T-helper 1 cell treated with Interleukin-12 subunit alpha and Interleukin-12 subunit beta and Interleukin-4 antibody, amounts not matched to agents 30 ng/mL and 1 ng/mL, for 36 hours (primary cell): ENCODE data around the gene CENPVL2. TPM values are rescaled to one million over a fixed set of nuclear protein-coding genes. Genes with fewer than 3 reads are reported as not detected.
"Not testable (repeated sequence)": the region's sequence is repeated elsewhere in the genome, so short reads cannot be mapped to it uniquely, and the experiment has no call there.

Experiments
- intact Hi-C: fragments of 100-400 bp; cut with micrococcal nuclease; formaldehyde crosslinking; loops from one replicate; pipeline ENCODE4 v1.15.1; 2024
- total RNA-seq: library from RNA; stranded (reverse); gene quantifications from 2 replicates; pipeline ENCODE4 v1.2.3, GENCODE V29; 2022

The CENPVL2 gene
- not detected in 2 replicates for total RNA-seq

DNA sequence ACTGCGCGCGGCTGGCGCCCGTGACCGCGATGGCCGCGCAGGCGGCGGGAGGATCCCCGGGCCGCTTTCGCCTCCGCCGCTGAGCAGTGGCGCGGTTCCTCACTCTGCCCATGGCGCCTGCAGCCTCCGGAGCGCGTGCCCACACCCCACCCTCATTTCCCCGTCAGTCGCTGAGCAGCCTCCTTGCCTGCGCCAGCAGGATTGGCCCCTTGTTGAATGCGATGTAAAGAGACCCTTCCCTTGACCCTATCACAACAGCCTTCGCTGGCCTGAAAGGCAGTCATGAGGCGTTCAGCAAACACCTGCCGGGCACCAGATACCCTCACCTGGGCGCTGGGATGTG lies at the start of gene CENPVL2:
TSS of gene CENPVL2 (minus strand) at position 112 of the 343 bp plus-strand sequence. CDS start at position 112, 0 bp downstream.
- intact Hi-C loops = not testable (repeated sequence)

DNA sequence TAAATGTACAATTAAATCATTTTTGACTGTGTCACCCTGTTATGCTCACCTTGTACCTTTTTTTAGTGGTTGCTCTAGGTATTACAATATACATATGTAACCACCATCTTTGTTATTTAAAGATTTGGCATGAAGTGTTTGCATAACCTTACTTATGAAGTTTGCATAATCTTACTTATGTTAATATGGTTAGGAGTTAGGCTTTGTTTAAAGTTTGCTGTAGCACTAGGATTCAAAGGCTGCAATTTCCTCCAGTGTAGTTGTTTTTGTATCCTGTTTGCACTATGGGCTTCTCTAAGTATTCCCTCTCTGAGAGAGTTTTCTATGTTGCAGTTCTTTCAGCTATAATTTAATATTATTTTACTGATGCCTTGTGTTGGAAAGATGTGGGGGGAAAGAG lies 45.6 kb upstream of the CENPVL2 start:
- intact Hi-C loops = no loop called here

DNA sequence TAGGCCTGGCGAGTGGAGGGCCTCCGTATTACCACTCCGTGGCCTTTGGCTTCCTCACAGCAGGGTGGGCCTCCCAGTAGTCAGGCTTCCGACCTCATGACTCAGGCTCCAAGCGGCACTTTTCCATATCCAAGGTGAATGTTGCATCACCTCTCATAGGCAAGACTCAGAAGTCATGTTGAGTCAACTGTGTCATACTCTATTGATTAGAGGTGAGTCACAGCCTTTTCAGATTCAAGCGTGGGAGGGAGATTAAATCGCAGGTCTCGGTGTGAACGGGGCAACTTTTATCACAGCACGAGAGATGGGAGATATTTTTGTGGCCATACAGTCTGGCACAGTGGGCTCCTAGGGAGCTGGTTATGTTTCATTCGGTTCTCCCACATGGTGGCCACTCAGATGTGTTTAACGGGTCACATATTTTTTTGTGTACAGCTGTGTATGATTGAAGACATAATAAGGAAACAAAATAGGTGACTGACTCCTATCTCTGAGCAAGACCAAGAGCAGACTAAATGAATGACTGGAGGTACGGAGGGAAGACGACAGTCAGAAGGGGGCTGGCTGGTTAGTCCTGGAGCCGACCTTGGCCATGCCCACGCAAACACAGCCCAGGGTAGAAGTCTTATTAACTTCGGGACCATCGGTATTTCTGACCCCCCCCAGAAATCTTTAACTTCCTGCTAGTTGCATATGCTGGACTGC lies 30.5 kb upstream of the CENPVL2 start:
- intact Hi-C loops = not testable (repeated sequence)

DNA sequence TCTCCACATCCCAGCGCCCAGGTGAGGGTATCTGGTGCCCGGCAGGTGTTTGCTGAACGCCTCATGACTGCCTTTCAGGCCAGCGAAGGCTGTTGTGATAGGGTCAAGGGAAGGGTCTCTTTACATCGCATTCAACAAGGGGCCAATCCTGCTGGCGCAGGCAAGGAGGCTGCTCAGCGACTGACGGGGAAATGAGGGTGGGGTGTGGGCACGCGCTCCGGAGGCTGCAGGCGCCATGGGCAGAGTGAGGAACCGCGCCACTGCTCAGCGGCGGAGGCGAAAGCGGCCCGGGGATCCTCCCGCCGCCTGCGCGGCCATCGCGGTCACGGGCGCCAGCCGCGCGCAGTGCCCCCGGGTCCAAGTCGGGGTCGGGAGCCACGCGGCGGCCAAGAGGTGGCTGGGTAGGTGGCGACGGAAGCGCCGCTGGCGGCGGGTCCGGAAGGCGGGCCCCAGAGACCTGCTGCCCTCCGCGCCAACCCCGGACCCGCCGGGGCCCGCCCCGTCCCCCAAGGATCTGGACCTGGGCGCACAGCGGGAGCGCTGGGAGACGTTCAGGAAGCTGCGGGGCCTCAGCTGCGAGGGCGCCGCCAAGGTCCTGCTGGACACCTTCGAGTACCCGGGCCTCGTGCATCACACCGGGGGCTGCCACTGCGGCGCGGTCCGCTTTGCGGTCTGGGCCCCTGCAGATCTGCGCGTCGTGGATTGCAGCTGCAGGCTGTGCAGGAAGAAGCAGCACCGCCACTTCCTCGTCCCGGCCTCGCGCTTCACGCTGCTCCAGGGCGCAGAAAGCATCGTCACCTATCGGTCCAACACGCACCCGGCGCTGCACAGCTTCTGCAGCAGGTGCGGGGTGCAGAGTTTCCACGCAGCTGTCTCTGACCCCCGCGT lies 27.9 kb upstream of the CENPVL2 start, which contains the start of gene CENPVL1:
TSS of gene CENPVL1 (plus strand) at position 236 of the 888 bp plus-strand sequence. CDS start at position 236, 0 bp downstream.
- intact Hi-C loops = not testable (repeated sequence)

DNA sequence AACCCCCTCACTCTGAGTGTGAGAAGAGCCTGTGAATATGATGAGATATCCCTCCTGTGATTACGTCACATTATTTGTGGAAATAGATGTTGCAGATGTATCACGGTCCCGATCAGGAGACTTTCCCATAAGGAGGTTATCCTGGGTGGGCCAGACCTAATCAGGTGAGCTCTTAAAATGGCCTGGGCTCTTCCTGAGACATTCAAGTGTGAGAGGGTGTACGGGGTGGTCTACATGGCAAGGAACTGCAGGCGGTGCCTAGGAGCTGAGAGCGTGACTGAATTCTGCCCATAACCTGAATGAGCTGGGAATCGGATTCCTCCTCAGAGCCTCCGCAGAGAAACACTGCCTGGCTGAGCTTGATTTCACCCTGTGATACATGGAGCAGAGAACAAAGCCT lies 14.8 kb upstream of the CENPVL2 start:
- intact Hi-C loops = no loop called here

DNA sequence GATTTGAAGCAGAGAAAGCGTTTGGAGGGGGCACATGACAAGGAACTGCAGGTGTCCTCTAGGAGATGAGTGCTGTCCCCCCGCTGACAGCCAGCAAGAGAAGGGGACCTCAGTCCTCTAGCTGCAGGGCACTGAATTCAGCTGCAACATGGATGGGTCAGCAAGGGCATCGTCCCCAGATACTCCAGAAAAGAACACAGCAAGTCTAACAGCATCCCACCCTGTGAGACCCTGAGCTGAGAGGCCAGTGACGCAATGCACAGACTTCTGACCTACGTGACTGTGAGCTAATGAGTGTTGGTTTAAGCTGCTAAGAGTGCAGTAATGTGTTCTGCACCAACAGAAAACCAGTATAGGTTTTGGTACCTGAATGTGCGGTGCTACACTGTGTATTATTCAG lies 11.6 kb upstream of the CENPVL2 start:
- intact Hi-C loops = no loop called here

DNA sequence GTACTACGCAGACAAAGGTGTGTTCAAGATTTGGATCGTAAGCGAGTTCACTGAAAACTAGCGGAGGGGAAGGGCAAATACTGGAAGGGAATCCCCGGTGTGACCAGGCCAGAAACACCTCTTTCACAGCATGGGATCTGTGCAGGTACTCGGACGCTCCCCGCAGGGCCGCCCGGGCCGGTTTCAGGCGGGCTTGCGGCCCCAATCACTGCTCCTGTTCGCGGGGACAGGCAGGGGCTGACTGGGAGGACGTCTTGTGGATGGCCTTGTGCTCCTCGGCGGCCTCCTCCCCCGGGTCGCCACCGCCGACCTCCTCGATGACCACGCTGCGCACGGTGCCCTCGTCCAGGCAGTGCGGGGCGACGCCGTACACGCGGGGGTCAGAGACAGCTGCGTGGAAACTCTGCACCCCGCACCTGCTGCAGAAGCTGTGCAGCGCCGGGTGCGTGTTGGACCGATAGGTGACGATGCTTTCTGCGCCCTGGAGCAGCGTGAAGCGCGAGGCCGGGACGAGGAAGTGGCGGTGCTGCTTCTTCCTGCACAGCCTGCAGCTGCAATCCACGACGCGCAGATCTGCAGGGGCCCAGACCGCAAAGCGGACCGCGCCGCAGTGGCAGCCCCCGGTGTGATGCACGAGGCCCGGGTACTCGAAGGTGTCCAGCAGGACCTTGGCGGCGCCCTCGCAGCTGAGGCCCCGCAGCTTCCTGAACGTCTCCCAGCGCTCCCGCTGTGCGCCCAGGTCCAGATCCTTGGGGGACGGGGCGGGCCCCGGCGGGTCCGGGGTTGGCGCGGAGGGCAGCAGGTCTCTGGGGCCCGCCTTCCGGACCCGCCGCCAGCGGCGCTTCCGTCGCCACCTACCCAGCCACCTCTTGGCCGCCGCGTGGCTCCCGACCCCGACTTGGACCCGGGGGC lies 567 bp downstream of the CENPVL2 start:
- intact Hi-C loops = not testable (repeated sequence)

DNA sequence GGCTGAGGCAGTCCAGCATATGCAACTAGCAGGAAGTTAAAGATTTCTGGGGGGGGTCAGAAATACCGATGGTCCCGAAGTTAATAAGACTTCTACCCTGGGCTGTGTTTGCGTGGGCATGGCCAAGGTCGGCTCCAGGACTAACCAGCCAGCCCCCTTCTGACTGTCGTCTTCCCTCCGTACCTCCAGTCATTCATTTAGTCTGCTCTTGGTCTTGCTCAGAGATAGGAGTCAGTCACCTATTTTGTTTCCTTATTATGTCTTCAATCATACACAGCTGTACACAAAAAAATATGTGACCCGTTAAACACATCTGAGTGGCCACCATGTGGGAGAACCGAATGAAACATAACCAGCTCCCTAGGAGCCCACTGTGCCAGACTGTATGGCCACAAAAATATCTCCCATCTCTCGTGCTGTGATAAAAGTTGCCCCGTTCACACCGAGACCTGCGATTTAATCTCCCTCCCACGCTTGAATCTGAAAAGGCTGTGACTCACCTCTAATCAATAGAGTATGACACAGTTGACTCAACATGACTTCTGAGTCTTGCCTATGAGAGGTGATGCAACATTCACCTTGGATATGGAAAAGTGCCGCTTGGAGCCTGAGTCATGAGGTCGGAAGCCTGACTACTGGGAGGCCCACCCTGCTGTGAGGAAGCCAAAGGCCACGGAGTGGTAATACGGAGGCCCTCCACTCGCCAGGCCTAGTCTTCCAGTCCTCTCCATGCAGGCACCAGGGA lies 2.8 kb downstream of the CENPVL2 start:
- intact Hi-C loops = not testable (repeated sequence)

DNA sequence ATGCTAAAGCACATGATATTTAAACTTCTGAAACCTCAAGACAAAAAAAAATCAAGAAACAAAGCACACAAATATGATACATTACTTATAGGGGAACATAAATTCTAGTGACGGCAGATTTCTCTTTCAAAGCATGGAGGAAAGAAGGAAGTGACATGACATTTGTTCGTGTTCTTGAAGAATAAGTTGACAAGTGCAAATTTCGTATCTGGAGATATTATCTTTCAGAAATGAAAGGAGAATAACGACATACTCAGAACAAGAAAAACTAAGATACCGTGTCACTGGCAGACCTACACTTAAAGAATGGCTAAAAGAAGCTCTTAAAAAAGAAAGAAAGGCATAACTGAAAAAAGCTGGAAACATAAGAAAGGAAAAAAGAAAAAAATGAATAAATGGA lies 16.6 kb downstream of the CENPVL2 start:
- intact Hi-C loops = no loop called here

DNA sequence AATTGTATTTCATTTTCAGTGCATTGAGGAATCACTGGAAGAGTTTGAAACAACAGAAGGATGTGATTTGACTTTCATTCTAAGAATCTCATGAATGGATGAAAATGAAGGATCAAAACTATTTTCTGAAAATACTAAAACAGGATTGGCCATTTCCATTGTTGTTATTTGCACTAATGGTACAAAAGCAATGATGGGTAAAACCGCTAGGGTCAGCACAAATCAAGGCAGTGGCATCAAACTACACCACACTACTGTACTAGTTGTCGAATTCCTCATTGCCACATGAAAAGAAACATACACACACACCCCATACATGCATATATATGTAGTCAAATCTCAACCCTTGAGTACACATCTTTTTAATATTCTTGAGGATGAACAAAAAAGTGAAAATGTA lies 39.3 kb downstream of the CENPVL2 start:
- intact Hi-C loops = no loop called here

DNA sequence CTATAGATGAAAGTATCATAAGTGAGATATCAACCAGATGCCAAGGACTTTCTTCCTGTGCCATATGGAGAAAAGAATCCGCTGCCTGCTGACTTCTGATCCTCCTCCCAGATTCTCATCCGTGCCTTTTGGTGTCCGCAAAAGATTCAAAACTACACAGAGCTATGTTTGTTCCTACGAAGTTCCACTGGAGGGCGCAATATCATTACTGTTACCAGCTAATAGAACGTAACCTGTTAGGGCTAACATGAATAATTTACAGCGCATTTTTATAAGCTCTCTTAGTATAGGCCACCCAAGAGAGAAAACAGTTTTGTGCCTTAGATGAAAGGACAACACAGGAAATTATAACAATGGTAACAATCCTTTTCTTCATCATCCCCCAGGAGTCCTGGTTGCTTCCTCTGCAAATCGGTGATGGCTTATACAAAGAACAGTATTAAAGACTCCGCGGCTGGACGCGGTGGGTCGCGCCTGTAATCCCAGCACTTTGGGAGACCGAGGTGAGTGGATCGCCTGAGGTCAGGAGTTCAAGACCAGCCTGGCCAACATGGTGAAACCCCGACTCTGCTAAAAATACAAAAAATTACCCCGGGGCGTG lies 41.1 kb downstream of the CENPVL2 start:
- intact Hi-C loops = loop anchor here (1.0 kb wide), 2 partner anchors 162 to 620 kb away; no protein-coding TSS in a partner anchor

DNA sequence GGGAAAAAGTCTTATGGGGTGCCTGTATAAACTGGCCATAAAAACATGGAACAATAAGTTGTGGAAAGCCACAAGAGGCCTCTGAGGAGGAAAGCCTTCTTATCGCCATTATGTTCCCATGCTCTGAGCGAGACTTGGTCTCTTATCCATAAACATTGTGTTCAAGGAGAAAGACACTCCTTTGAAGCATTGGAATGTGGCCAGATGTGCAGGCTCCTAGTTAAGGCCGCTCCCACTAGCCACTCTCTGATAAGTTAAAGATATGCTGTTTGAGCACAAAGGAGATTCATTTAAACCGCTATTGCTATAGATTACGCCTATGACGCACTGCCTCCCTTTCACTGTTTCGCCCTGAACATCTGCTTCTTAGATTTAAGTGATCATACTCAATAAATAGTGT lies 46.1 kb downstream of the CENPVL2 start:
- intact Hi-C loops = not testable (repeated sequence)

Other genes starting within 250 kb of the CENPVL2 start
- 0.71 and 1.2 TPM in 2 replicates for gene NUDT11, start 186.2 kb downstream of the CENPVL2 start, total RNA-seq
- not detected in 2 replicates for gene CENPVL3, start 63.9 kb downstream of the CENPVL2 start, total RNA-seq
- not detected in 2 replicates for gene CENPVL1, start 27.7 kb upstream of the CENPVL2 start, total RNA-seq
- gene GSPT2, start 60.6 kb upstream of the CENPVL2 start, total RNA-seq = 14.6 and 14.9 TPM in 2 replicates
- gene MAGED1, start 210.8 kb upstream of the CENPVL2 start, total RNA-seq = 33.2 and 38.6 TPM in 2 replicates